GM23338 (cell line): ENCODE measurements around the gene MAS1L. TPM values are rescaled to one million over a fixed set of nuclear protein-coding genes. Genes with fewer than 3 reads are reported as not detected.

Source experiments
- ATAC-seq: fragments of 200-7000 bp; cut with Tn5 transposase; 3 replicates; pipeline ENCODE4 v1.9.1; 2020
- DNase-seq: peaks from one replicate; pipeline ENCODE4 v3.0.0-alpha.2; 2015; ENCODE audit warnings: low spot score
- H2AFZ ChIP-seq: fragments of 200-600 bp; sonication (generic); 2 replicates; pipeline ENCODE4 v1.8.0; 2016; ENCODE audit warnings: antibody characterized with exemption, mild to moderate bottlenecking, moderate library complexity
- H3F3A ChIP-seq: fragments of 200-600 bp; sonication (generic); replicated peaks from 2 replicates; pipeline ENCODE4 v1.8.0; 2017; ENCODE audit warnings: antibody characterized with exemption, mixed run types, low read depth
- H3K27ac ChIP-seq: fragments of 200-600 bp; sonication (generic); 2 replicates; pipeline ENCODE4 v1.6.1; 2016; ENCODE audit warnings: low read depth
- H3K27me3 ChIP-seq: fragments of 200-600 bp; sonication (generic); 2 replicates; pipeline ENCODE4 v1.8.0; 2016; ENCODE audit warnings: mild to moderate bottlenecking, mixed run types, moderate library complexity; ENCODE audit not compliant: insufficient read depth
- H3K36me3 ChIP-seq: fragments of 200-600 bp; sonication (generic); 2 replicates; pipeline ENCODE4 v1.8.0; 2016; ENCODE audit warnings: mild to moderate bottlenecking; ENCODE audit not compliant: insufficient read depth
- H3K4me1 ChIP-seq: fragments of 200-600 bp; sonication (generic); 2 replicates; pipeline ENCODE4 v1.8.0; 2016; ENCODE audit warnings: mild to moderate bottlenecking, moderate library complexity; ENCODE audit not compliant: insufficient read depth
- H3K4me2 ChIP-seq: fragments of 200-600 bp; sonication (generic); 2 replicates; pipeline ENCODE4 v1.7.1; 2017; ENCODE audit warnings: mixed run types
- H3K4me3 ChIP-seq: fragments of 200-600 bp; sonication (generic); 2 replicates; pipeline ENCODE4 v1.6.1; 2016; ENCODE audit warnings: mixed run types
- H3K79me2 ChIP-seq: fragments of 200-600 bp; sonication (generic); replicated peaks from 2 replicates; pipeline ENCODE4 v1.8.0; 2017; ENCODE audit warnings: mild to moderate bottlenecking; ENCODE audit not compliant: insufficient read depth
- H3K9me2 ChIP-seq: fragments of 200-600 bp; sonication (generic); 2 replicates; pipeline ENCODE4 v1.8.0; 2017; ENCODE audit not compliant: insufficient read depth
- H4K20me1 ChIP-seq: fragments of 200-600 bp; sonication (generic); replicated peaks from 2 replicates; pipeline ENCODE4 v1.8.0; 2017; ENCODE audit warnings: mild to moderate bottlenecking; ENCODE audit not compliant: insufficient read depth
- H3K27ac Mint-ChIP-seq: 2 replicates; pipeline ENCODE4 v1.8.0; 2020; ENCODE audit warnings: inconsistent platforms, mild to moderate bottlenecking, moderate library complexity, mixed read lengths
- H3K27me3 Mint-ChIP-seq: 3 replicates; pipeline ENCODE4 v1.8.0; 2022; ENCODE audit warnings: low read depth, mild to moderate bottlenecking, moderate library complexity, mixed read lengths, inconsistent platforms; ENCODE audit not compliant: insufficient read depth, poor library complexity
- H3K36me3 Mint-ChIP-seq: 3 replicates; pipeline ENCODE4 v1.8.0; 2021; ENCODE audit warnings: low read depth, mild to moderate bottlenecking, inconsistent platforms, moderate library complexity, mixed read lengths
- H3K4me1 Mint-ChIP-seq: 3 replicates; pipeline ENCODE4 v1.8.0; 2020; ENCODE audit warnings: mild to moderate bottlenecking, inconsistent platforms, mixed read lengths
- H3K4me3 Mint-ChIP-seq: 3 replicates; pipeline ENCODE4 v1.8.0; 2021; ENCODE audit warnings: moderate library complexity, mild to moderate bottlenecking, inconsistent platforms, mixed read lengths
- H3K9me3 Mint-ChIP-seq: 3 replicates; pipeline ENCODE4 v1.8.0; 2020; ENCODE audit warnings: moderate library complexity, mild to moderate bottlenecking, inconsistent platforms, mixed read lengths
- CREB1 ChIP-seq: fragments of 250-450 bp; sonication (Bioruptor Pico); IDR thresholded peaks from 2 replicates; pipeline ENCODE4 v1.5.0; 2020; ENCODE audit warnings: low read depth, mild to moderate bottlenecking, moderate library complexity
- CTCF ChIP-seq, 2 experiments: fragments of 200-600 bp in 1 of 2; sonication (generic) in 1 of 2; conservative IDR thresholded peaks; 2 replicates each; pipeline versions ENCODE4 v1.5.1 to v1.6.1; 2016 to 2017; ENCODE audit warnings: antibody characterized with exemption in 2 of 2, low read depth in 2 of 2, mild to moderate bottlenecking in 2 of 2, moderate library complexity in 1 of 2
- ETS1 ChIP-seq: IDR thresholded peaks from 2 replicates; pipeline ENCODE4 v1.6.1; 2016; ENCODE audit warnings: antibody characterized with exemption
- NANOG ChIP-seq: IDR thresholded peaks from 2 replicates; pipeline ENCODE4 v1.6.1; 2016; ENCODE audit warnings: antibody characterized with exemption, borderline replicate concordance
- POLR2AphosphoS5 ChIP-seq: IDR thresholded peaks from 2 replicates; pipeline ENCODE4 v1.6.1; 2016; ENCODE audit warnings: antibody characterized with exemption, low read depth
- REST ChIP-seq: IDR thresholded peaks from one replicate; pipeline ENCODE4 v1.6.1; 2018; ENCODE audit warnings: antibody characterized with exemption; ENCODE audit not compliant: unreplicated experiment
- ZNF114 ChIP-seq: fragments of 250-450 bp; sonication (Bioruptor Pico); IDR thresholded peaks from 2 replicates; pipeline ENCODE4 v1.5.0; 2020; ENCODE audit warnings: mild to moderate bottlenecking, moderate library complexity
- ZNF331 ChIP-seq: fragments of 250-450 bp; sonication (Bioruptor Pico); IDR thresholded peaks from 2 replicates; pipeline ENCODE4 v1.5.0; 2020; ENCODE audit warnings: low read depth, mild to moderate bottlenecking, moderate library complexity
- ZNF462 ChIP-seq: fragments of 250-450 bp; sonication (Bioruptor Pico); IDR thresholded peaks from 2 replicates; pipeline ENCODE4 v1.5.0; 2020; ENCODE audit warnings: mild to moderate bottlenecking, moderate library complexity
- polyA plus RNA-seq: library from polyadenylated mRNA; unstranded; fragments of >200 nt; fragmentation: Nextera tagmentation; extraction: Ambion mirVana; gene quantifications from 2 replicates; pipeline ENCODE4 v1.2.1, GENCODE V29; 2016
- total RNA-seq: library from RNA; depleted of rRNA; stranded (reverse); fragments of >200 nt; shearing (Covaris generic); gene quantifications from 2 replicates; pipeline ENCODE4 v1.2.3, GENCODE V29; 2014

The MAS1L gene
- total and polyA plus RNA-seq, 2 experiments from 2014 or later, result not detected

GRCh38 chr6:29517728-29518440, 30.1 kb upstream of the MAS1L start (continued):
- TF ChIP-seq CTCF (conservative IDR thresholded peaks at IDR 0.05; ENCODE audit: low read depth in 2 of 2), result no peak
- TF ChIP-seq REST, result no peak
- TF ChIP-seq POLR2AphosphoS5, result no peak
- TF ChIP-seq CREB1 (CRISPR knock-in tag), result no peak
- TF ChIP-seq ZNF114 (CRISPR knock-in tag), result no peak
- no peak for TF ChIP-seq NANOG

- Mint-ChIP-seq H3K27ac (no peak overlapping the region), H3K36me3 (peaks cover 14% of the 10 kb centered on the region), H3K4me1 (peaks cover 3% of the 10 kb centered on the region; the same call in 1 of the 3 replicates), H3K27me3 (peaks cover 2% of the 10 kb centered on the region), H3K4me3 (no peak overlapping the region; the same call in 2 of the 3 replicates), H3K9me3 (peaks cover 17% of the 10 kb centered on the region)
- Histone ChIP-seq H3K4me3 (no peak overlapping the region), H3K79me2 (no peaks in the 10 kb centered on the region), H3K27ac (no peak overlapping the region), H3K4me2 (no peak overlapping the region), H3K9me2 (peaks cover 16% of the 10 kb centered on the region; the same call in 1 of the 2 replicates), H3K36me3 (no peaks in the 10 kb centered on the region; the same call in 1 of the 2 replicates), H3F3A (no peaks in the 10 kb centered on the region), H2AFZ (no peak overlapping the region), H4K20me1 (no peaks in the 10 kb centered on the region), H3K27me3 (no peaks in the 10 kb centered on the region), H3K4me1 (no peaks in the 10 kb centered on the region)
- DNase-seq (peak; percentile 11), ATAC-seq (no peak)
- TF ChIP-seq ZNF114 (CRISPR knock-in tag), result no peak
- no peak for TF ChIP-seq ETS1
- no peak for TF ChIP-seq NANOG
- no peak for TF ChIP-seq ZNF331 (CRISPR knock-in tag)
- TF ChIP-seq ZNF462 (CRISPR knock-in tag), result no peak
Measured at GRCh38 chr6:29517245-29517644, 29.5 kb upstream of the MAS1L start.
